Peyer's patch (tissue), 4 donors: ENCODE measurements around the gene ARHGAP23.
"Not testable (repeated sequence)": the region's sequence is repeated elsewhere in the genome, so short reads cannot be mapped to it uniquely, and the experiment has no call there.

Source experiments
- CTCF ChIP-seq, 6 experiments: fragments of 450-650 bp in 4 of 6; fragments of 200-600 bp in 2 of 6; sonication (generic) in 1 of 6; IDR thresholded peaks; one replicate each; pipeline ENCODE4 v1.5.1; 2017 to 2019; ENCODE audit warnings: antibody characterized with exemption in 6 of 6, mild to moderate bottlenecking in 3 of 6, moderate library complexity in 1 of 6
- POLR2A ChIP-seq, 2 donors: fragments of 450-650 bp; IDR thresholded peaks; one replicate each; pipeline ENCODE4 v1.5.1; 2017; ENCODE audit warnings: antibody characterized with exemption in 2 of 2, mild to moderate bottlenecking in 2 of 2, moderate library complexity in 2 of 2

- TF ChIP-seq CTCF, POLR2A (IDR thresholded peaks at IDR 0.05): not testable (repeated sequence)
These were observed 71.0 kb downstream of the ARHGAP23 start for GRCh38 chr17:38499230-38499629.
